ENCODE measurements around the gene ZBED4.

- no peak for TF ChIP-seq CTCF (IDR thresholded peaks at IDR 0.05; ENCODE audit: low read depth, low read length, missing input control)
- TF ChIP-seq, protein P1, sequence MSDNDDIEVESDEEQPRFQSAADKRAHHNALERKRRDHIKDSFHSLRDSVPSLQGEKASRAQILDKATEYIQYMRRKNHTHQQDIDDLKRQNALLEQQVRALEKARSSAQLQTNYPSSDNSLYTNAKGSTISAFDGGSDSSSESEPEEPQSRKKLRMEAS (IDR thresholded peaks at IDR 0.05), result no peak
- no peak for TF ChIP-seq YY1 (IDR thresholded peaks at IDR 0.05)
- no peak for TF ChIP-seq ATF3 (IDR thresholded peaks at IDR 0.05)
- no peak for TF ChIP-seq REST (IDR thresholded peaks at IDR 0.05)
- TF ChIP-seq ZBTB33 (IDR thresholded peaks at IDR 0.05), result no peak
- TF ChIP-seq GABPA (IDR thresholded peaks at IDR 0.05 in 1 of 2, conservative IDR thresholded peaks at IDR 0.05 in 1 of 2), result no peak
- TF ChIP-seq TAF1 (conservative IDR thresholded peaks at IDR 0.05), result no peak
- no peak for TF ChIP-seq EGR1 (IDR thresholded peaks at IDR 0.05; ENCODE audit: low read depth in 2 of 2)
- no peak for TF ChIP-seq RAD21 (IDR thresholded peaks at IDR 0.05)
- TF ChIP-seq NR2F2 (IDR thresholded peaks at IDR 0.05), result no peak
- no peak for TF ChIP-seq JUND (IDR thresholded peaks at IDR 0.05)
These were observed 8.8 kb downstream of the ZBED4 start for GRCh38 chr22:49862496-49862776.
